K562 (cell line): Measurements from ENCODE around the gene TVP23A. TPM values are rescaled to one million over a fixed set of nuclear protein-coding genes. Genes with fewer than 3 reads are reported as not detected.

Source experiments
- ARID4B ChIP-seq: sonication (generic); formaldehyde crosslinking; IDR thresholded peaks from 2 replicates; pipeline ENCODE4 v1.8.0; 2022; ENCODE audit warnings: mild to moderate bottlenecking, missing genetic modification reagents
- CEBPB ChIP-seq: fragments of 450-650 bp; IDR thresholded peaks from 2 replicates; pipeline ENCODE4 v1.6.1; 2016; ENCODE audit warnings: missing genetic modification characterization, missing compliant biosample characterization
- EZH2 ChIP-seq: IDR thresholded peaks from 2 replicates; pipeline ENCODE4 v1.6.1; 2012; ENCODE audit warnings: low read depth, mild to moderate bottlenecking, inconsistent platforms, low read length, borderline replicate concordance
- GABPB2 ChIP-seq: fragments of 250-450 bp; sonication (Bioruptor Pico); conservative IDR thresholded peaks from 2 replicates; pipeline ENCODE4 v1.5.1; 2021; ENCODE audit warnings: mild to moderate bottlenecking
- NCOA2 ChIP-seq, 2 experiments: fragments of 450-650 bp; IDR thresholded peaks; 2 replicates each; pipeline ENCODE4 v1.6.1; 2018; ENCODE audit warnings: mild to moderate bottlenecking in 2 of 2, moderate library complexity in 1 of 2; ENCODE audit not compliant: partially characterized antibody in 2 of 2
- NFIC ChIP-seq: fragments of 450-650 bp; IDR thresholded peaks from 2 replicates; pipeline ENCODE4 v1.6.1; 2017; ENCODE audit warnings: mild to moderate bottlenecking, inconsistent platforms
- PRDM10 ChIP-seq: fragments of 450-650 bp; IDR thresholded peaks from 2 replicates; pipeline ENCODE4 v1.6.1; 2018; ENCODE audit not compliant: partially characterized antibody
- THRA ChIP-seq: fragments of 450-650 bp; IDR thresholded peaks from 2 replicates; pipeline ENCODE4 v1.6.1; 2017; ENCODE audit warnings: mild to moderate bottlenecking, moderate library complexity
- THRB ChIP-seq: fragments of 450-650 bp; formaldehyde crosslinking; conservative IDR thresholded peaks from 2 replicates; pipeline ENCODE4 v1.4.0; 2022; ENCODE audit warnings: mild to moderate bottlenecking, missing genetic modification characterization
- USF2 ChIP-seq: sonication (generic); formaldehyde crosslinking; IDR thresholded peaks from 2 replicates; pipeline ENCODE4 v1.5.0; 2020; ENCODE audit warnings: missing genetic modification reagents
- XRCC3 ChIP-seq: fragments of 450-650 bp; IDR thresholded peaks from 2 replicates; pipeline ENCODE4 v1.6.1; 2017; ENCODE audit warnings: mild to moderate bottlenecking, moderate library complexity
- ZEB2 ChIP-seq: fragments of 450-650 bp; IDR thresholded peaks from 2 replicates; pipeline ENCODE4 v1.6.1; 2016
- ZKSCAN1 ChIP-seq: fragments of 150-350 bp; IDR thresholded peaks from 2 replicates; pipeline ENCODE4 v1.6.1; 2016; ENCODE audit warnings: low read depth, low read length
- ZNF398 ChIP-seq: fragments of 250-450 bp; sonication (Bioruptor Pico); IDR thresholded peaks from 2 replicates; pipeline ENCODE4 v1.8.0; 2021; ENCODE audit warnings: moderate library complexity, mild to moderate bottlenecking, inconsistent platforms
- ZNF76 ChIP-seq: fragments of 250-450 bp; sonication (Bioruptor Pico); IDR thresholded peaks from 2 replicates; pipeline ENCODE4 v1.4.0; 2020; ENCODE audit warnings: mild to moderate bottlenecking, moderate library complexity, borderline replicate concordance
- polyA plus RNA-seq, 8 experiments: library from polyadenylated mRNA; depleted of rRNA in 4 of 8; stranded (reverse) in 5 of 8; unstranded in 3 of 8; fragments of >200 nt; fragmentation: Nextera tagmentation in 2 of 8; fragmentation: Illumina TruSeq in 1 of 8; extraction: Ambion mirVana in 2 of 8; extraction: Trizol in 1 of 8; gene quantifications; 2 replicates each; pipeline versions ENCODE4 v1.2.1 to v1.2.3, GENCODE V29; 2011 to 2014; ENCODE audit warnings: inconsistent platforms in 1 of 8, missing spikeins in 1 of 8
- total RNA-seq, 7 experiments: library from RNA; depleted of rRNA in 6 of 7; stranded (reverse); fragments of >200 nt in 6 of 7; fragmentation: Illumina TruSeq in 2 of 7; extraction: Trizol in 2 of 7; gene quantifications; 2 replicates each; pipeline versions ENCODE4 v1.2.1 to v1.2.3, GENCODE V29; 2011 to 2021; ENCODE audit warnings: low replicate concordance in 1 of 7

Gene TVP23A
- total and polyA plus RNA-seq, 9 of the 15 experiments (the other 6 are each of a cell fraction or from before 2014, with no cell fraction given), result 0.04 to 0.77 (median 0.10) TPM; not detected in 3

- no peak for TF ChIP-seq ARID4B (CRISPR knock-in tag)
- TF ChIP-seq PRDM10, result no peak
- no peak for TF ChIP-seq ZKSCAN1
- TF ChIP-seq GABPB2 (CRISPR knock-in tag), result no peak
- TF ChIP-seq ZNF398 (CRISPR knock-in tag), result no peak
- TF ChIP-seq CEBPB, result no peak
- no peak for TF ChIP-seq NCOA2 (IDR thresholded peaks at IDR 0.05; ENCODE audit: partially characterized antibody in 2 of 2)
- no peak for TF ChIP-seq THRA
- TF ChIP-seq ZEB2, result 0 out of 2 replicates have a peak, but pooled peaks have one; percentile 38
- no peak for TF ChIP-seq ZNF76 (CRISPR knock-in tag)
- TF ChIP-seq THRB (CRISPR knock-in tag), result no peak
- no peak for TF ChIP-seq USF2 (CRISPR knock-in tag)
- TF ChIP-seq NFIC, result peak; percentile 47
- no peak for TF ChIP-seq EZH2
- TF ChIP-seq XRCC3, result no peak
Observed at GRCh38 chr16:10741844-10742243, 76.8 kb downstream of the TVP23A start (continued).
